A549 (cell line): ENCODE data around the gene VPS37D. TPM values are rescaled to one million over a fixed set of nuclear protein-coding genes. Genes with fewer than 3 reads are reported as not detected.

Experiments
- ATAC-seq, 2 experiments: fragments of 200-7000 bp in 1 of 2; fragments of >200 bp in 1 of 2; cut with Nextera tagmentation in 1 of 2; cut with Tn5 transposase in 1 of 2; 3 replicates each; pipeline versions ENCODE4 v1.8.0 to v1.9.1; 2018 to 2020; ENCODE audit warnings: mild to moderate bottlenecking in 1 of 2, moderate library complexity in 1 of 2
- CTCF ChIA-PET: fragments of 300-600 bp; sonication (Branson Sonifier 250); formaldehyde crosslinking; extraction: SDS; loops from one replicate; lab custom pipeline; 2021; ENCODE audit warnings: antibody characterized with exemption, inconsistent platforms; lab: Yijun Ruan, JAX
- POLR2A ChIA-PET: fragments of 350-600 bp; formaldehyde crosslinking; extraction: SDS; loops from one replicate; lab custom pipeline; 2021; ENCODE audit warnings: antibody characterized with exemption, inconsistent platforms; lab: Yijun Ruan, JAX
- DNase-seq, 2 experiments: peaks; one replicate each; pipeline versions ENCODE4 v3.0.0 to v3.0.0-alpha.2; 2011 to 2016; ENCODE audit warnings: low read depth in 1 of 2, low spot score in 1 of 2
- FAIRE-seq: peaks from 2 replicates; lab custom pipeline; 2011; peaks lifted over from hg19 to GRCh38; lab: Jason Lieb, UNC
- H3K27ac ChIP-seq, 2 experiments: fragments of >200 bp; sonication (Bioruptor Twin); formaldehyde crosslinking; 3 replicates each; pipeline ENCODE4 v1.5.1; 2016 to 2017
- H3K4me1 ChIP-seq: fragments of >200 bp; sonication (Bioruptor Twin); formaldehyde crosslinking; 3 replicates; pipeline ENCODE4 v1.6.1; 2016
- H3K4me2 ChIP-seq: fragments of >200 bp; sonication (Bioruptor Twin); formaldehyde crosslinking; 3 replicates; pipeline ENCODE4 v1.6.1; 2016
- H3K4me3 ChIP-seq: fragments of >200 bp; sonication (Bioruptor Twin); formaldehyde crosslinking; 3 replicates; pipeline ENCODE4 v1.5.1; 2016
- H3K9me3 ChIP-seq: fragments of >200 bp; sonication (Bioruptor Twin); formaldehyde crosslinking; 3 replicates; pipeline ENCODE4 v1.6.1; 2016
- BCL3 ChIP-seq: fragments of >200 bp; sonication (Bioruptor Twin); formaldehyde crosslinking; IDR thresholded peaks from 3 replicates; pipeline ENCODE4 v1.6.1; 2016
- BHLHE40 ChIP-seq: IDR thresholded peaks from 2 replicates; pipeline ENCODE4 v1.6.1; 2012; ENCODE audit warnings: low read depth, low read length, inconsistent platforms
- CBX2 ChIP-seq: fragments of 200-600 bp; sonication (generic); IDR thresholded peaks from 2 replicates; pipeline ENCODE4 v1.6.1; 2016; ENCODE audit warnings: low read depth, mild to moderate bottlenecking, borderline replicate concordance
- CHD4 ChIP-seq: fragments of 200-600 bp; sonication (generic); IDR thresholded peaks from 2 replicates; pipeline ENCODE4 v1.6.1; 2016; ENCODE audit warnings: antibody characterized with exemption, mild to moderate bottlenecking, borderline replicate concordance
- EHMT2 ChIP-seq: fragments of 200-600 bp; sonication (generic); IDR thresholded peaks from 2 replicates; pipeline ENCODE4 v1.6.1; 2016; ENCODE audit warnings: antibody characterized with exemption, low read depth, mild to moderate bottlenecking, moderate library complexity
- ELK1 ChIP-seq: fragments of 150-350 bp; IDR thresholded peaks from 2 replicates; pipeline ENCODE4 v1.6.1; 2014; ENCODE audit warnings: low read depth, mild to moderate bottlenecking, low read length
- EP300 ChIP-seq, 2 experiments: fragments of >200 bp; sonication (Bioruptor Twin); formaldehyde crosslinking; IDR thresholded peaks; 2 replicates in 1 of 2; 3 replicates in 1 of 2; pipeline ENCODE4 v1.6.1; 2016 to 2017
- FOSB ChIP-seq: fragments of 250-450 bp; sonication (Bioruptor Pico); IDR thresholded peaks from 2 replicates; pipeline ENCODE4 v1.5.0; 2020; ENCODE audit warnings: mild to moderate bottlenecking, moderate library complexity
- FOSL2 ChIP-seq, 2 experiments: fragments of 450-650 bp in 1 of 2; fragments of >200 bp in 1 of 2; sonication (Bioruptor Twin) in 1 of 2; formaldehyde crosslinking; IDR thresholded peaks; 2 replicates each; pipeline versions ENCODE4 v1.5.0 to v1.6.1; 2016 to 2020; ENCODE audit warnings: mild to moderate bottlenecking in 1 of 2, moderate library complexity in 1 of 2
- FOXS1 ChIP-seq: fragments of 250-450 bp; sonication (Bioruptor Pico); IDR thresholded peaks from 2 replicates; pipeline ENCODE4 v1.5.0; 2020; ENCODE audit warnings: mild to moderate bottlenecking, moderate library complexity
- GATA3 ChIP-seq: IDR thresholded peaks from 2 replicates; pipeline ENCODE4 v1.6.1; 2012; ENCODE audit warnings: borderline replicate concordance
- HOXB5 ChIP-seq: fragments of 250-450 bp; sonication (Bioruptor Pico); IDR thresholded peaks from 2 replicates; pipeline ENCODE4 v1.5.0; 2020; ENCODE audit warnings: mild to moderate bottlenecking, moderate library complexity
- JUN ChIP-seq, 2 experiments: fragments of >200 bp; sonication (Bioruptor Twin); formaldehyde crosslinking; IDR thresholded peaks; 2 replicates in 1 of 2; 3 replicates in 1 of 2; pipeline ENCODE4 v1.6.1; 2016 to 2017
- JUNB ChIP-seq: fragments of >200 bp; sonication (Bioruptor Twin); formaldehyde crosslinking; IDR thresholded peaks from 2 replicates; pipeline ENCODE4 v1.6.1; 2016
- KDM1A ChIP-seq: fragments of 200-600 bp; sonication (generic); IDR thresholded peaks from 2 replicates; pipeline ENCODE4 v1.6.1; 2016; ENCODE audit warnings: low read depth, mild to moderate bottlenecking
- MAFK ChIP-seq: fragments of 450-650 bp; IDR thresholded peaks from 2 replicates; pipeline ENCODE4 v1.6.1; 2014; ENCODE audit not compliant: partially characterized antibody
- MAX ChIP-seq: IDR thresholded peaks from 2 replicates; pipeline ENCODE4 v1.6.1; 2012
- NFE2L2 ChIP-seq: fragments of 150-350 bp; conservative IDR thresholded peaks from 2 replicates; pipeline ENCODE4 v1.6.1; 2014; ENCODE audit warnings: low read length
- NPAS2 ChIP-seq: fragments of 250-450 bp; sonication (Bioruptor Pico); IDR thresholded peaks from 2 replicates; pipeline ENCODE4 v1.8.0; 2022; ENCODE audit warnings: mild to moderate bottlenecking, moderate library complexity, borderline replicate concordance
- NR3C1 ChIP-seq: fragments of >200 bp; sonication (Bioruptor Twin); formaldehyde crosslinking; IDR thresholded peaks from 3 replicates; pipeline ENCODE4 v1.6.1; 2017
- RAD21 ChIP-seq, 2 experiments: fragments of >200 bp in 1 of 2; sonication (Bioruptor Twin) in 1 of 2; formaldehyde crosslinking in 1 of 2; IDR thresholded peaks in 1 of 2; conservative IDR thresholded peaks in 1 of 2; 2 replicates in 1 of 2; 3 replicates in 1 of 2; pipeline ENCODE4 v1.6.1; 2012 to 2018; ENCODE audit warnings: inconsistent platforms in 1 of 2
- RARB ChIP-seq: fragments of 250-450 bp; sonication (Bioruptor Pico); IDR thresholded peaks from 2 replicates; pipeline ENCODE4 v1.8.0; 2021; ENCODE audit warnings: mild to moderate bottlenecking, moderate library complexity
- RFX5 ChIP-seq: fragments of 450-650 bp; IDR thresholded peaks from 2 replicates; pipeline ENCODE4 v1.7.1; 2014; ENCODE audit warnings: antibody characterized with exemption, mild to moderate bottlenecking, moderate library complexity
- RNF2 ChIP-seq: fragments of 200-600 bp; sonication (generic); IDR thresholded peaks from 2 replicates; pipeline ENCODE4 v1.6.1; 2016; ENCODE audit warnings: low read depth, mild to moderate bottlenecking, antibody characterized with exemption, moderate library complexity, borderline replicate concordance
- SREBF2 ChIP-seq: fragments of 450-650 bp; IDR thresholded peaks from 2 replicates; pipeline ENCODE4 v1.6.1; 2014; ENCODE audit warnings: mild to moderate bottlenecking, moderate library complexity
- ZNF302 ChIP-seq: fragments of 250-450 bp; sonication (Bioruptor Pico); IDR thresholded peaks from 2 replicates; pipeline ENCODE4 v1.9.0; 2021; ENCODE audit warnings: inconsistent platforms, mild to moderate bottlenecking, moderate library complexity
- WGBS: methylation state at CpG from one replicate; pipeline ENCODE4 v1.1.6; 2017; ENCODE audit errors: missing lambda C conversion rate; 5-methylcytosine and 5-hydroxymethylcytosine counted together
- polyA plus RNA-seq, 4 experiments: library from polyadenylated mRNA; depleted of rRNA in 3 of 4; stranded (reverse); fragments of >200 nt; fragmentation: RNase III in 1 of 4; extraction: RNeasy Plus Mini Kit Qiagen cat#74134 plus additional on column Dnase treatment in 1 of 4; gene quantifications; 2 replicates in 3 of 4; 3 replicates in 1 of 4; pipeline ENCODE4 v1.2.3, GENCODE V29; 2011 to 2017

Gene VPS37D
- polyA plus RNA-seq, 2 of the 4 experiments (the other 2 are of a cell fraction), result 2.6 to 3.3 TPM

GRCh38 chr7:73705551-73705920 lies 37.9 kb downstream of the VPS37D start:
- FAIRE-seq (no peak), ATAC-seq (peak; percentile 11 to 13), DNase-seq (peak in 1 of 2 experiments; percentile 88)
- H3K4me1 ChIP-seq, result peaks cover 93% of the 10 kb centered on the region
- H3K9me3 ChIP-seq, result no peaks in the 10 kb centered on the region
- POLR2A ChIA-PET, result interaction anchor here (0.6 to 5.0 kb wide), 12 partner anchors 8 to 574 kb away, joined by 3 to 135 read pairs (median 5); partner anchors contain the start of genes ABHD11, BUD23, DNAJC30 and MLXIPL
- peak overlapping the region; percentile 99 to 100 for H3K27ac ChIP-seq
- CTCF ChIA-PET, result interaction anchor here (0.7 to 4.4 kb wide), 19 partner anchors 9 to 99 kb away, joined by 3 to 57 read pairs (median 7); partner anchors contain the start of genes STX1A and VPS37D
- no peak for TF ChIP-seq EHMT2
- TF ChIP-seq FOXS1 (CRISPR knock-in tag), result 0 out of 2 replicates have a peak, but pooled peaks have one; percentile 18
- peak; percentile 61; the same call in 1 of the 2 replicates for TF ChIP-seq HOXB5 (CRISPR knock-in tag)
- TF ChIP-seq RNF2, result no peak
- TF ChIP-seq KDM1A, result peak; percentile 1; the same call in 1 of the 2 replicates
- no peak; a peak in 1 of 5 replicates for TF ChIP-seq RAD21 (conservative IDR thresholded peaks at IDR 0.05 in 1 of 2, IDR thresholded peaks at IDR 0.05 in 1 of 2)
- TF ChIP-seq FOSL2 (IDR thresholded peaks at IDR 0.05), result peak; percentile 18; the same call in 1 of the 2 replicates
- TF ChIP-seq FOSL2 (CRISPR knock-in tag; IDR thresholded peaks at IDR 0.05), result peak; percentile 40
- peak overlapping the region; percentile 90 for H3K4me2 ChIP-seq
- 6% methylated on average over 6 of the region's 10 CpGs for WGBS
- H3K4me3 ChIP-seq, result 0 out of 3 replicates have a peak overlapping the region, but pooled peaks have one; percentile 13

- ChIA-PET POLR2A (interaction anchor here (0.6 to 5.0 kb wide), 11 partner anchors 9 to 258 kb away, joined by 3 to 135 read pairs (median 4); partner anchors contain the start of genes BUD23, DNAJC30 and STX1A), CTCF (interaction anchor here (0.6 to 4.4 kb wide), 16 partner anchors 10 to 675 kb away, joined by 3 to 57 read pairs (median 7); partner anchors contain the start of genes STX1A and VPS37D)
- TF ChIP-seq HOXB5 (CRISPR knock-in tag) (peak; percentile 20; the same call in 1 of the 2 replicates), NFE2L2 (peak; percentile 60), BHLHE40 (peak; percentile 48; the same call in 1 of the 2 replicates), CBX2 (no peak), GATA3 (peak; percentile 54), ELK1 (no peak), SREBF2 (no peak), RAD21 (conservative IDR thresholded peaks at IDR 0.05 in 1 of 2, IDR thresholded peaks at IDR 0.05 in 1 of 2) (no peak), BCL3 (no peak), JUNB (peak; percentile 72), FOSL2 (IDR thresholded peaks at IDR 0.05) (peak; percentile 78), FOSL2 (CRISPR knock-in tag; IDR thresholded peaks at IDR 0.05) (peak; percentile 95), FOSB (peak; percentile 32; the same call in 1 of the 2 replicates), RARB (CRISPR knock-in tag) (no peak), NR3C1 (no peak), JUN (IDR thresholded peaks at IDR 0.05) (no peak; a peak in 1 of 5 replicates), RFX5 (no peak), CHD4 (no peak), MAFK (peak; percentile 73), NPAS2 (CRISPR knock-in tag) (no peak), MAX (peak; percentile 68), EP300 (IDR thresholded peaks at IDR 0.05) (peak; percentile 50 to 58; a peak in 1 of 5 replicates), ZNF302 (no peak)
- WGBS, result 4% methylated on average over 22 of the region's 25 CpGs
- Histone ChIP-seq H3K4me3 (peak overlapping the region; percentile 30; the same call in 2 of the 3 replicates), H3K4me2 (peak overlapping the region; percentile 90), H3K4me1 (peaks cover 93% of the 10 kb centered on the region), H3K27ac (peak overlapping the region; percentile 99 to 100), H3K9me3 (no peaks in the 10 kb centered on the region)
- DNase-seq (peak; percentile 89 to 91), ATAC-seq (peak; percentile 36 to 57), FAIRE-seq (peak; percentile 13)
Observed at GRCh38 chr7:73706126-73707044, 38.8 kb downstream of the VPS37D start.
